ENCODE measurements around the gene PAX6.
"Not testable (repeated sequence)": the region's sequence is repeated elsewhere in the genome, so short reads cannot be mapped to it uniquely, and the experiment has no call there.

The PAX6 gene

GRCh38 chr11:31763296-31763695 lies 47.8 kb downstream of the PAX6 start:
- DNase-seq: no peak

DNA sequence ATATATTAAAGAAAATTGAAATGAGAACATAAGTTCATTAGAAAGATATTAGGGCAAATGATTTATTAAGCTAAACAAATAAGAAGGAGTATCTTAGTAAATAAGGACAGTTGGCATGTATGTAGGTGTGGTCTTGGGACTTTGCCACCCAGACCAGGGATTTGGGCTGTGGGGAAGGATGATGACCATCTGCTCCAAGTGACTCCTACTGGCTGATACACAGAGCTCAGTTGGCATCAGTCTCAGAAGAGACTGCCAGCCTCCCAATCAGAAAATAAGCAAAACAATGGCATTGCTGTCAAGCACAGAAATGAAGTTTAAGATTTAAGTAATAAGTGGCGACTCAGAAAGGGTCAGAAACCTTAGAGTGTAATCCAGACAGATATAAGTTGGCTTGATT lies 49.5 kb downstream of the PAX6 start:
- no peak for DNase-seq

DNA sequence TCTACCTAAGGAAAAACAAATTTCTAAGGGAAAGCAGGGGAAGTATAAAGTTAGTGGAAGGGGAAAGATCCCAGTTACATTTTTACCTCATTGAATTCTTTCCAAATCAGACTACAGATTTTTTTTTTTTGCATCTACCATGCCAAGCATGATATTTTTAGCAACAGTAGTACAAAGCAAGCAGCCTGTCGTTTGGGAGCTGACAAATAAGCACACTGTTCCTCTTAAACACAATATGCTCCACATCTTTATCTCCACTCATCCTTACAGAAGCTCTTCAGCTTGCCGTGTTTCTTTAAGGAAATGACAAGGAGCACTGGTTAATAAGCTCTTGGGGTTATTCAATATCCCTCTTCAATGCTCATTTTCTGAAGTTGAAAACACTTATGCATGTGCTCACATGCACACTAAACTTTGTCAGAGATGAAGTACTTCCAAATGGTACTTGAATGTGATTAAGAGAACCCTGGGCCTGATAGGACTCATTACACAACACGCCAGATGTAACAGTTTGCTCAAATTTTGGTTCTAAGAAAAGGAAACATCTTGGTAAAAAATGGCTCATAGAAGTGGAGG lies 53.8 kb downstream of the PAX6 start:
- no peak for DNase-seq

- DNase-seq: no peak
Measured at GRCh38 chr11:31747581-31747980, 63.5 kb downstream of the PAX6 start.

- not testable (repeated sequence) for DNase-seq
Measured at GRCh38 chr11:31740731-31741368, 70.3 kb downstream of the PAX6 start.

DNA sequence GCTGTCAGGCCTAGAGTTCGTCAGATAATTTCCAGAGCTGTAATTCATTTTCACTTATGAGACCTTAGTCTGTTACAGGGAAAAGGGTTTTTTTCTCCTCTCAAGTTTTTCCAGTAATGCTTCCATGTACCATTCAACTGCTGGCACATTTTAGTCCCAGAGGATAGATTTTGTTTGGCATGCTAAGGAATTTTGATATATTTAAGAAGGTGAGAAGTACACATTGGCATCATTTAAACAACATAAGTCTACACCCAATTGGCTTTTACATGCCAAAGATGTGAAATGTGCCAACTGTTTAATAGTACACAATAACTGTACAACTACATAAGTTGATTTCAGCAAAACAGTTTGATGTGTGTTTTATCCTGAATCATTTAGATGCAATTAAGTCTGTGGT lies 71.0 kb downstream of the PAX6 start:
- no peak for DNase-seq
